ENCODE data around the gene KMT2E.
A peak's percentile ranks its signal among the peaks of the same experiment; 100 is the strongest.

Gene KMT2E, protein sequence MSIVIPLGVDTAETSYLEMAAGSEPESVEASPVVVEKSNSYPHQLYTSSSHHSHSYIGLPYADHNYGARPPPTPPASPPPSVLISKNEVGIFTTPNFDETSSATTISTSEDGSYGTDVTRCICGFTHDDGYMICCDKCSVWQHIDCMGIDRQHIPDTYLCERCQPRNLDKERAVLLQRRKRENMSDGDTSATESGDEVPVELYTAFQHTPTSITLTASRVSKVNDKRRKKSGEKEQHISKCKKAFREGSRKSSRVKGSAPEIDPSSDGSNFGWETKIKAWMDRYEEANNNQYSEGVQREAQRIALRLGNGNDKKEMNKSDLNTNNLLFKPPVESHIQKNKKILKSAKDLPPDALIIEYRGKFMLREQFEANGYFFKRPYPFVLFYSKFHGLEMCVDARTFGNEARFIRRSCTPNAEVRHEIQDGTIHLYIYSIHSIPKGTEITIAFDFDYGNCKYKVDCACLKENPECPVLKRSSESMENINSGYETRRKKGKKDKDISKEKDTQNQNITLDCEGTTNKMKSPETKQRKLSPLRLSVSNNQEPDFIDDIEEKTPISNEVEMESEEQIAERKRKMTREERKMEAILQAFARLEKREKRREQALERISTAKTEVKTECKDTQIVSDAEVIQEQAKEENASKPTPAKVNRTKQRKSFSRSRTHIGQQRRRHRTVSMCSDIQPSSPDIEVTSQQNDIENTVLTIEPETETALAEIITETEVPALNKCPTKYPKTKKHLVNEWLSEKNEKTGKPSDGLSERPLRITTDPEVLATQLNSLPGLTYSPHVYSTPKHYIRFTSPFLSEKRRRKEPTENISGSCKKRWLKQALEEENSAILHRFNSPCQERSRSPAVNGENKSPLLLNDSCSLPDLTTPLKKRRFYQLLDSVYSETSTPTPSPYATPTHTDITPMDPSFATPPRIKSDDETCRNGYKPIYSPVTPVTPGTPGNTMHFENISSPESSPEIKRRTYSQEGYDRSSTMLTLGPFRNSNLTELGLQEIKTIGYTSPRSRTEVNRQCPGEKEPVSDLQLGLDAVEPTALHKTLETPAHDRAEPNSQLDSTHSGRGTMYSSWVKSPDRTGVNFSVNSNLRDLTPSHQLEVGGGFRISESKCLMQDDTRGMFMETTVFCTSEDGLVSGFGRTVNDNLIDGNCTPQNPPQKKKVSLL (N-terminal part only)

DNA sequence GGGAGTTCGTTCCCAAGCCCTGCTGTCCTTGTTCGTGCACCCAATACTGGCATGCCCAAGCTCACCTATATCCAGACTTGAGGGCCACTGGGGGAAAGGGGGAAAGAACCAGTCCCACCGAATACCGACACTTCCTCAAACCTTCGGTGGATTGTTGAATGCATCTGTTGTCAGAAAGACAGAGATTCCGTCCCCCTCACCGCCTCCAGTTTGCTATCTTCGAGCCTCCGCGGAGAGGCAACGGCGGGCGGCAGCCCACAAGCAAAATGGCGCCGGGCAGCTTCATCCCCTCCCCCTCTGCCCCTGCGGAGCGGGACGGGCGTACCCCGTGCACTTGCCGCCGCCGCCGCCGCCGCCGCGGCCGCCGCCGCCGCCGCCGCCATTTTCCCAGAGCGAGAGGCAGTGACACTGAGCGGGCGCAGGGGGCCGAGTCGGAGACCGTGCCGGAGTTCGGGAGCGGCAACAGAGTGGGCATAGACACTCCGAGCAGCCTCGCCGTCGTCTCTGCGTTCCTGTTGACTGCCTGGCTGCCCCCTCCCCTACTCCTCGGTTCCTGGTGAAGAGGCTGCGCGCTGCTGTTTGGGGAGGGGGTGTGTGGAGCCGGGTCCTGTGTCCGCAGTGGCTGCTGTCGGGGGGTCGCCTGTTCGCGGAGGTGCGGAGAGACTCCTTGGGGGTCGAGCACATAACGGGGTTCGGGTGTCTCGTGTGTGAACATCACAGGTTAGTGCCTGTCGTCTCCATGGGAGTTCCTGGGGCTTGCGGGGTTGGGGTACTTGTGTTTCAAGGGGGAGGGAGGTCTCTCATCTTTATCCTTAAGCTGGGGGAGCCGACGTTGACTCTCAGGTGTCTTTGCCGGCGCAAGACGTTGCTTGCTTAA is at the start of gene KMT2E:
Gene KMT2E, plus strand, starts transcription at position 390 of the 877 bp plus-strand sequence. CDS start 26,748 bp downstream, outside the sequence.
- TF ChIP-seq, protein P1, sequence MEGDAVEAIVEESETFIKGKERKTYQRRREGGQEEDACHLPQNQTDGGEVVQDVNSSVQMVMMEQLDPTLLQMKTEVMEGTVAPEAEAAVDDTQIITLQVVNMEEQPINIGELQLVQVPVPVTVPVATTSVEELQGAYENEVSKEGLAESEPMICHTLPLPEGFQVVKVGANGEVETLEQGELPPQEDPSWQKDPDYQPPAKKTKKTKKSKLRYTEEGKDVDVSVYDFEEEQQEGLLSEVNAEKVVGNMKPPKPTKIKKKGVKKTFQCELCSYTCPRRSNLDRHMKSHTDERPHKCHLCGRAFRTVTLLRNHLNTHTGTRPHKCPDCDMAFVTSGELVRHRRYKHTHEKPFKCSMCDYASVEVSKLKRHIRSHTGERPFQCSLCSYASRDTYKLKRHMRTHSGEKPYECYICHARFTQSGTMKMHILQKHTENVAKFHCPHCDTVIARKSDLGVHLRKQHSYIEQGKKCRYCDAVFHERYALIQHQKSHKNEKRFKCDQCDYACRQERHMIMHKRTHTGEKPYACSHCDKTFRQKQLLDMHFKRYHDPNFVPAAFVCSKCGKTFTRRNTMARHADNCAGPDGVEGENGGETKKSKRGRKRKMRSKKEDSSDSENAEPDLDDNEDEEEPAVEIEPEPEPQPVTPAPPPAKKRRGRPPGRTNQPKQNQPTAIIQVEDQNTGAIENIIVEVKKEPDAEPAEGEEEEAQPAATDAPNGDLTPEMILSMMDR (IDR thresholded peaks at IDR 0.05; ENCODE audit: low read depth, low read length), result no peak
- Histone ChIP-seq H3K9me3 (ENCODE audit: severe bottlenecking) (no peaks in the 10 kb centered on the region), H3K4me3 (ENCODE audit: low read depth, low read length) (peak within 1 kb of the TSS; percentile 84), H3K27me3 (ENCODE audit: insufficient read depth, low read depth, severe bottlenecking) (no peaks in the 10 kb centered on the region), H3K36me3 (peaks cover 33% of the 10 kb centered on the region), H3K27ac (peak within 1 kb of the TSS; percentile 100)
- DNase-seq, result peak; percentile 91

- TF ChIP-seq, protein P1 (IDR thresholded peaks at IDR 0.05; ENCODE audit: low read depth, low read length), result no peak
- Histone ChIP-seq H3K36me3 (no peaks in the 10 kb centered on the region), H3K27ac (no peak overlapping the region), H3K4me3 (ENCODE audit: low read depth, low read length) (no peak overlapping the region), H3K27me3 (ENCODE audit: insufficient read depth, low read depth, severe bottlenecking) (no peaks in the 10 kb centered on the region), H3K9me3 (ENCODE audit: severe bottlenecking) (peaks cover 5% of the 10 kb centered on the region)
- DNase-seq, result no peak
These were observed 49.3 kb upstream of the KMT2E start for GRCh38 chr7:104964626-104965236.

DNA sequence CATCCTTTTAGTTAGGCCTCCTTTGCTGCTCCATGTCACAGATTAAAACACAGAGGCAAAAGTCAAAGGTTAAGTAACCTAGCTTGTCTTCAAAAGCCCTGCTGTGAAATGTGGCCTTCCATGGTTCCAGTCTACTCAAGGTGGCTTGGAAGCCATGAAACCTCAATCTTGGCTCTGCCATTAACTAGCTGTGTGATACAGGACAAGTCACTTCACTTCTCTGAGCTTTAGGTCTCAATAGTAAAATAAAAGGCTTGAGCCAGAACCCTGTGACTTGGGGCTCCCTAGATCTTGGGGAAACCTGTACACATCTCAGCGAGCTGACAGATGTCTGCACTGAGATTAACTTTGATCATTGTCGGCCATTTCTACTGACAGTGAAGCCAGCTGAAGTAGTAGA is 48.0 kb upstream of the KMT2E start:
- TF ChIP-seq, protein P1 (IDR thresholded peaks at IDR 0.05; ENCODE audit: low read depth, low read length), result no peak
- H3K36me3 ChIP-seq, result no peaks in the 10 kb centered on the region
- no peak for DNase-seq
- H3K27me3 ChIP-seq (ENCODE audit: insufficient read depth, low read depth, severe bottlenecking), result no peaks in the 10 kb centered on the region
- no peak overlapping the region for H3K4me3 ChIP-seq (ENCODE audit: low read depth, low read length)
- peaks cover 5% of the 10 kb centered on the region for H3K9me3 ChIP-seq (ENCODE audit: severe bottlenecking)
- no peak overlapping the region for H3K27ac ChIP-seq

- no peak overlapping the region for H3K4me3 ChIP-seq (ENCODE audit: low read depth, low read length)
- no peaks in the 10 kb centered on the region for H3K36me3 ChIP-seq
- TF ChIP-seq, protein P1 (IDR thresholded peaks at IDR 0.05; ENCODE audit: low read depth, low read length), result no peak
- peaks cover 5% of the 10 kb centered on the region for H3K9me3 ChIP-seq (ENCODE audit: severe bottlenecking)
- H3K27ac ChIP-seq, result no peak overlapping the region
- DNase-seq, result no peak
- H3K27me3 ChIP-seq (ENCODE audit: insufficient read depth, low read depth, severe bottlenecking), result no peaks in the 10 kb centered on the region
These were observed 46.9 kb upstream of the KMT2E start for GRCh38 chr7:104967088-104967487.
